ENCODE data around the gene IL23A.

The IL23A gene

DNA sequence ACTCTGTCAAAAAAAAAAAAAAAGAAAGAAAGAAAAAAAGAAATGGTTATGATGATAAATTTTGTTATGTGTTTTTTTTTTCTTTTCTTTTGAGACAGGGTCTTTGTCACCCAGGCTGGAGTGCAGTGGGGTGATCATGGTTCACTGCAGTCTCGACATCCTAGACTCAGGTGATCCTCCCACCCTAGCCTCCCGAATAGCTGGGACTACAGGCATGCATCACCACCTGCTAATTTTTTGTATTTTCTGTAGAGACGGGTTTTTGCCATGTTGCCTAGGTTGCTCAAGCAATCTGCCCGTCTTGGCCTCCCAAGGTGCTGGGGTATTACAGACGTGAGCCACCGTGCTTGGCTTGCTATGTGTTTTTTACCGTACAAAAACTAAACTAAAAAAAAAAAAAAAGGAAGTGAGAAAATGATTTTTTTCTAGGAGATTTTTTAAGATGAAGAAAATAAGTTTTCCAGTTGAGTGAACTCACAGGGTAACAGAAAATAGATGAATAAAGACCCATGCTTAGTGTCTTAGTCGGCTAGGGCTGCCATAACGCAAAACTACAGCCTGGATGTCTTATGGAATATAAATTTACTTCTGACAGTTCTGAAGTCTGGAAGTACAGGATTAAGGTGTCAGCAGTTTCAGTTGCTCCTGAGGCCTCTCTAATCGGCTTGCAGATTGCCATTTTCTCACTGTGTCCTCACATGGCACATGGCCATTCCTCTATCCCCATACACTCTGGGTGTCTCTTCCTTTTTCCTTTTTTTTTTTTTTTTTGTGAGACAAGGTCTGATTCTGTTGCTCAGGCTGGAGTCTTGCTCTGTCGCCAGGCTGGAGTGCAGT is 37.1 kb downstream of the IL23A start:
- FAIRE-seq (peak; percentile 77), DNase-seq (ENCODE audit: insufficient read length, low spot score) (no peak)
- TF ChIP-seq SPI1 (IDR thresholded peaks at IDR 0.05; ENCODE audit: low read depth, low read length) (peak; percentile 87), POLR2A (IDR thresholded peaks at IDR 0.05; ENCODE audit: low read depth, low read length) (no peak)

DNA sequence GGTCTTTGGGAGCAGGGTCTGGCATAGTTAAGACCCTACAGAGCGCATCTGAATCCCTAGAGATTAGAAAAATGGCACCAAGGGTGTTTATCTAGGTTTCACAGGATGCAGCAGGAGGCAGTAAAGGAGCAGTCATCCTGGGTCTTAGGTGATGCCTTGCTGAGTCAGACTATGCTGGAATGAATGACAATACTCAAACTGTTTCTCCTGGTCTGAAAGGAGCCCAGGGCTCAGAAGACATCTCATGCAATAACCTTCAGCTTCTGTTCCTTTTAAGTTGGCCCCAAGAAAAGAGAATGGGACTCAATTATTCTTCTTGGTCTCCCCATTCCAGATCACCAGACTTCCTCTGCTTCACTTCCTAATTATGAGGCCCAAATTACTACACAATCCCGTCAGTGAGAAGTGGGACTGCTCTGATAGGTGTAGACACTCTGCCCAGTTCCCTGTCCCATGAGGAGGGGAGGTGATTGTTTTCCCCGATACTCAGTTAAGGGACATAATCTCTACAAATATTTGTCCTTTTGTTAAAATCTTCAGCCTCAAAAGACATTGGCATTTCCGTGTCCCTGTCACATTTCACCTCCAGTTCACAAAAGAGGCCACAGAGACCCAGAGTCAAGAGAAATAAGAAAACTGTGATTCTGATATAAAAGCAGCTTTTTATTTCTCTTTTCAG is 38.8 kb downstream of the IL23A start:
- DNase-seq (ENCODE audit: insufficient read length, low spot score): no peak
- no peak for FAIRE-seq
- TF ChIP-seq SPI1 (IDR thresholded peaks at IDR 0.05; ENCODE audit: low read depth, low read length): no peak
- TF ChIP-seq PAX5 (IDR thresholded peaks at IDR 0.05; ENCODE audit: insufficient read depth, low read length, severe bottlenecking): no peak
- TF ChIP-seq TAF1 (IDR thresholded peaks at IDR 0.05; ENCODE audit: low read depth, low read length): no peak
- no peak for TF ChIP-seq POLR2AphosphoS5 (IDR thresholded peaks at IDR 0.05; ENCODE audit: low read depth, low read length)
- no peak for TF ChIP-seq POLR2A (IDR thresholded peaks at IDR 0.05; ENCODE audit: low read depth, low read length)
- TF ChIP-seq POU2F2 (IDR thresholded peaks at IDR 0.05; ENCODE audit: low read depth, low read length): no peak

DNA sequence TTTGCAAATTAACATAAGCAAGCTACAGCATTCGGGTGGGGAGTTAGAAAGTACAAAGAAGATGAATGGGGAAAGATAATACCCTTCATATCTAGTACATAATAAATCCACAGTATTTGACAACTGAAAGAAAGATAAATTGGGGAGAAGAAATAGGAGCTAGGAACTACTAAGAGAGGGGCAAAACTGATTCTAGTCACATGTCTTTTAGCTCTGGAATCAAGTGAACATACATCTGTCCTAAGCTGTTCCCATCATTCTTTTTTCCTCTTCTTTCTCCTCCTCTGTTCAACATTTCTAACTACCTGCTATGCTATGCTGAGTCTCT is 39.3 kb downstream of the IL23A start:
- DNase-seq (ENCODE audit: insufficient read length, low spot score) (no peak), FAIRE-seq (no peak)
- TF ChIP-seq POLR2A (IDR thresholded peaks at IDR 0.05; ENCODE audit: low read depth, low read length): no peak
- TF ChIP-seq POLR2AphosphoS5 (IDR thresholded peaks at IDR 0.05; ENCODE audit: low read depth, low read length): no peak
- no peak for TF ChIP-seq SPI1 (IDR thresholded peaks at IDR 0.05; ENCODE audit: low read depth, low read length)
- TF ChIP-seq PAX5 (IDR thresholded peaks at IDR 0.05; ENCODE audit: insufficient read depth, low read length, severe bottlenecking): no peak
- no peak for TF ChIP-seq POU2F2 (IDR thresholded peaks at IDR 0.05; ENCODE audit: low read depth, low read length)
- TF ChIP-seq TAF1 (IDR thresholded peaks at IDR 0.05; ENCODE audit: low read depth, low read length): no peak

DNA sequence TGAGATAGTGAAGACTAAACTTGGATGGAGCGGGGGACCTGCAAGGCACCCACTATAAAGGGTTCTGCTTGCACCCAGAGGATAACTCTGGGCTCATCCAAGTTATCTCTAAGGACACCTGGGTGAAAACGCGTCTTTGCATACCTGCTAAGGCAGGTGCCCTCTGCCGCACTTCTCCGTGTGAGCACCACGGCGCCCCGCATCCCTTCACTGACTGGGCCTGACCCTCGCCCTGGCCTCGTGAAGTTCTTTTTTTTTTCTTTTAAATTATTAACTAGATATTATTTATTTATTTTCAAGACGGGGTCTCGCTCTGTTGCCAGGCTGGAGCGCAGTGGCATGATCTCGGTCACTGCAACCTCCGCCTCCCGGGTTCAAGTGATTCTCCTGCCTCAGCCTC is 43.9 kb downstream of the IL23A start:
- no peak for DNase-seq (ENCODE audit: insufficient read length, low spot score)
- TF ChIP-seq POLR2A (IDR thresholded peaks at IDR 0.05; ENCODE audit: low read depth, low read length) (no peak), SPI1 (IDR thresholded peaks at IDR 0.05; ENCODE audit: low read depth, low read length) (no peak), POU2F2 (IDR thresholded peaks at IDR 0.05; ENCODE audit: low read depth, low read length) (no peak), TAF1 (IDR thresholded peaks at IDR 0.05; ENCODE audit: low read depth, low read length) (no peak), PAX5 (IDR thresholded peaks at IDR 0.05; ENCODE audit: insufficient read depth, low read length, severe bottlenecking) (no peak), POLR2AphosphoS5 (IDR thresholded peaks at IDR 0.05; ENCODE audit: low read depth, low read length) (no peak)
- no peak for FAIRE-seq

DNA sequence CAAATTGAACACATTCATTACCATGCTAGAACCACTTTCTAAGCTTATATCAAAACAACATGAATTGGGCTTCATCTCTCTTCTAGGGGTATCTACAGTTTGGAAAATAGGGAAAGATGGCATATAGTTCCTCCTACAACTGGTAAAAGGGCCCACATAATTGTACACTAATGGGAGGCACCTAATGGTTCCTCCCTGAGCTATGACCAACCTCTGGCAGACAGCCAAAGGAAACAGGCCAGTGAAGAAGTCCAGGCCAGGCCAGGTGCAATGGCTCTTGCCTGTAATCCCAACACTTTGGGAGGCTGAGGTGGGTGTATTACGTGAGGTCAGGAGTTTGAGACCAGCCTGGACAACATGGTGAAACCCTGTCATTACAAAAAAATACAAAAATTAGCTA is 47.2 kb downstream of the IL23A start:
- TF ChIP-seq TAF1 (IDR thresholded peaks at IDR 0.05; ENCODE audit: low read depth, low read length): no peak
- TF ChIP-seq POU2F2 (IDR thresholded peaks at IDR 0.05; ENCODE audit: low read depth, low read length): no peak
- FAIRE-seq (no peak), DNase-seq (ENCODE audit: insufficient read length, low spot score) (no peak)

DNA sequence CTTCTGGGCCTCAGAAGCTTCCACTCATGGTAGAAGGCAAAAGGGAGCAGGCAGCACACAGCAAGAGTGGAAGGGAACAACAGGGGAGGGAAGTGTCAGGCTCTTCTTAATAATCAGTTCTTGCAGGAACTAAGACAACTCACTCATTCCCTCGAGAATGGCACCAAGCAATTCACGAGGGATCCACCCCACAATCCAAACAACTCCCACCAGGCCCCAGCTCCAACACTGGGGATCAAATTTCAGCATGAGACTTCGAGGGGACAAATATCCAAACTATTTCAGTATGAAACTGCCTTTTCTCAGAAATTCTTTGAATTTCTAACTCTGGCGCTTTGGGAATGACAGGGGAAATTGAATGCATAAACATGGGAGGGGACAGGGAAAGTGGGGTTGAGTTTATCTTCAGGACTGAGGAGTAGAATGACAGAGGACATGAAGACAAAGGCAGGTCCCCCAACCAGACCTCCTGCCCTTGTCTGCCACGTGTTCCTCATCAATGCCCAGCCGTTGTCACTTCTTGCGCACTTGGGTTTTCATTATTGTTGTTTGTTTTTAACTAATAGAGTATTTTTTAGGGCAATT is 48.6 kb downstream of the IL23A start:
- TF ChIP-seq PAX5 (IDR thresholded peaks at IDR 0.05; ENCODE audit: insufficient read depth, low read length, severe bottlenecking) (no peak), POLR2AphosphoS5 (IDR thresholded peaks at IDR 0.05; ENCODE audit: low read depth, low read length) (no peak), TAF1 (IDR thresholded peaks at IDR 0.05; ENCODE audit: low read depth, low read length) (no peak), POU2F2 (IDR thresholded peaks at IDR 0.05; ENCODE audit: low read depth, low read length) (no peak), SPI1 (IDR thresholded peaks at IDR 0.05; ENCODE audit: low read depth, low read length) (no peak), POLR2A (IDR thresholded peaks at IDR 0.05; ENCODE audit: low read depth, low read length) (no peak)
- no peak for FAIRE-seq
- DNase-seq (ENCODE audit: insufficient read length, low spot score): no peak

DNA sequence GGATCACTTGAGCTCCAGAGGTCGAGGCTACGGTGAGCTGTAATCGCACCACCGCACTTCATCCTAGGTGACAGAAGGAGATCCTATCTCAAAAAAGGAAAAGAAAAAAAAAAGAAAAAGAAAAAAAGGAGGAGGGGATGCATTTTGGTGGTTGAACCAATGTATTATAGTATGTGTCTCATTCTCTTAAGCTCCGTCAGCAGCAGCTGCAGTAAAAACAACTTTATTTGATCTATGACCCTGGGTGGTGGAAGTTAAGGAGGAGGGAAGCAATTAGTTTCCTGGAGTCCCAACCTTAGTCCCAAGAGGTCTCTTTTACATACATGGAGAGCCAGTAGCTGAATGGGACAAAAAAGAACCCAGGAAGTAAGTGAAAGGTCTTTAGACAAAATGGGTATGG is 50.7 kb downstream of the IL23A start:
- TF ChIP-seq TAF1 (IDR thresholded peaks at IDR 0.05; ENCODE audit: low read depth, low read length) (no peak), SPI1 (IDR thresholded peaks at IDR 0.05; ENCODE audit: low read depth, low read length) (no peak), POLR2AphosphoS5 (IDR thresholded peaks at IDR 0.05; ENCODE audit: low read depth, low read length) (no peak), POLR2A (IDR thresholded peaks at IDR 0.05; ENCODE audit: low read depth, low read length) (no peak), POU2F2 (IDR thresholded peaks at IDR 0.05; ENCODE audit: low read depth, low read length) (no peak), PAX5 (IDR thresholded peaks at IDR 0.05; ENCODE audit: insufficient read depth, low read length, severe bottlenecking) (no peak)
- no peak for FAIRE-seq
- no peak for DNase-seq (ENCODE audit: insufficient read length, low spot score)
